GM23248 (cell line): Measurements from ENCODE around the gene FKBP1A.

ENCODE experiments used
- EZH2 ChIP-seq: fragments of 200-600 bp; sonication (generic); IDR thresholded peaks from 2 replicates; pipeline ENCODE4 v1.6.1; 2018; ENCODE audit warnings: antibody characterized with exemption, mild to moderate bottlenecking; ENCODE audit not compliant: insufficient read depth, poor library complexity, severe bottlenecking
- EZH2phosphoT487 ChIP-seq: fragments of 200-600 bp; sonication (generic); IDR thresholded peaks from 2 replicates; pipeline ENCODE4 v1.6.1; 2018; ENCODE audit warnings: antibody characterized with exemption, moderate library complexity, mild to moderate bottlenecking, low read depth; ENCODE audit not compliant: insufficient read depth

GRCh38 chr20:1382670-1383069 is 10.2 kb downstream of the FKBP1A start:
- no peak for TF ChIP-seq EZH2
- TF ChIP-seq EZH2phosphoT487 = no peak
